ENCODE measurements around the gene CHST11.

The CHST11 gene

GRCh38 chr12:104724992-104725585 is 268.3 kb downstream of the CHST11 start:
- no peak overlapping the region for H3K4me3 ChIP-seq (ENCODE audit: low read depth in 1 of 2, low read length in 2 of 2)
- H3K36me3 ChIP-seq (ENCODE audit: control insufficient read depth in 1 of 2, insufficient read depth in 2 of 2, low read length in 2 of 2), result no peaks in the 10 kb centered on the region

DNA sequence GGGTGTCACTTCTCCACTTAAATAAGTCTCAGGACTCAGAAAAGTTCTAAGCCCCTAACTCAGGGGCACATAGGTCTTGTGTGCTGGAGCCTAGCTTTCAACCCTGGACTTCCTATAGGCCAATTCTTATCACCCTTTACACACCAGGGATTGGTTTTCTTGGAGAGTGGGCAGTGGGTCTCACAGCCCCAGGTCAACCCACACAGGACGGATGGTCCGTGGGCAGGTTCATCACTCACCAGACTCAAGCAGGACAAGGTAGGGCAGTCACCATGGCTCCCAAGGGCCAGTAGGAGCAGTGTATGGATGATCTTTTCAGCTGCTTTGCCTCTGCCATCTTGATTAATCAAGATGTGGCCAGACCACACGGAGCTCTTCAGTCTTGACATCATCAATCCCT is 268.9 kb downstream of the CHST11 start:
- H3K4me1 ChIP-seq (ENCODE audit: control insufficient read depth in 1 of 2, insufficient read depth in 2 of 2, low read length in 2 of 2), result peaks cover 0 to 10% of the 10 kb centered on the region in 2 donors
- H3K27me3 ChIP-seq (ENCODE audit: low read depth, low read length), result no peaks in the 10 kb centered on the region
- no peak overlapping the region for H3K27ac ChIP-seq (ENCODE audit: low read length)
- no peaks in the 10 kb centered on the region for H3K9me3 ChIP-seq (ENCODE audit: control insufficient read depth in 1 of 2, low read length in 2 of 2)
- H3K4me3 ChIP-seq (ENCODE audit: low read depth in 1 of 2, low read length in 2 of 2), result no peak overlapping the region
- no peaks in the 10 kb centered on the region for H3K36me3 ChIP-seq (ENCODE audit: control insufficient read depth in 1 of 2, insufficient read depth in 2 of 2, low read length in 2 of 2)

More at GRCh38 chr12:104724992-104725585, 268.3 kb downstream of the CHST11 start:
- H3K9me3 ChIP-seq (ENCODE audit: control insufficient read depth in 1 of 2, low read length in 2 of 2), result no peaks in the 10 kb centered on the region
- no peaks in the 10 kb centered on the region for H3K27me3 ChIP-seq (ENCODE audit: low read depth, low read length)
- peaks cover 0 to 12% of the 10 kb centered on the region in 2 donors for H3K4me1 ChIP-seq (ENCODE audit: control insufficient read depth in 1 of 2, insufficient read depth in 2 of 2, low read length in 2 of 2)
- no peak overlapping the region for H3K27ac ChIP-seq (ENCODE audit: low read length)

DNA sequence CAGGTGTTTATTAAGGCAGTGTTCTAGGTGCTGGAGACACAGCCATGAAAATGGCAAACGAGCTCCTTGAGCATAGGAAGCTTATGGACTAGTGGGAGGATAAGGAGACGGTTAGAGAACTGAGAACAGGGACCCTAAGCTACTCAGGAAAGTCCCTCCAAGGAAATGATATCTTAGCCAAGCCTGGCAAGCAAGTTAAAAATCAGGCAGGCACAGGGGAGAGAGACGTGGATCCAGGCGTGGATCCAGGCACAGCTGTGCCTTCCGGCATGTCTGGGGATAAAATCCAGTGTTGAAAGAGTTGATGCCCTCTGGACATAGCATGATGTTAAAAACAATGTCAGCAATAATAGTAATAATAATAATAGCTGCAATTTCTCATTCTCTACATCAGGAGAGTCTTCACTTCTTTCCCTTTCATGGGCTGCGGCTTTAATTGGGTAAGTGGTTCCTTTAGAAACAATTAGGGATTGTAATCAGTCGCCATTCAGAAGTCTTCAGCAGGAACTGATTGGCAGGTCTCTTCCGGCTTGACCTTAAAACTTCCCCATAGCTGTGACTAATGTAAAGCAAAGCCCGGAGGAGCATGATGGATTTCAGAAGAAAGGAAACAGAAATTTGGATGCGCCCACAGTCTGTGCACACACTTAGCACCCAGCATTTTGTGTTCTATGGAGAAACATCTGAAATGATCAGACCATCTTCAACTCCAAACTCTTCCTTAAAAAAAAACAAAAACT is 271.1 kb downstream of the CHST11 start:
- Histone ChIP-seq H3K9me3 (ENCODE audit: control insufficient read depth in 1 of 2, low read length in 2 of 2) (no peaks in the 10 kb centered on the region), H3K36me3 (ENCODE audit: control insufficient read depth in 1 of 2, insufficient read depth in 2 of 2, low read length in 2 of 2) (no peaks in the 10 kb centered on the region), H3K27ac (ENCODE audit: low read length) (no peak overlapping the region), H3K4me3 (ENCODE audit: low read depth in 1 of 2, low read length in 2 of 2) (no peak overlapping the region), H3K27me3 (ENCODE audit: low read depth, low read length) (no peaks in the 10 kb centered on the region), H3K4me1 (ENCODE audit: control insufficient read depth in 1 of 2, insufficient read depth in 2 of 2, low read length in 2 of 2) (peaks cover 0 to 7% of the 10 kb centered on the region in 2 donors)

DNA sequence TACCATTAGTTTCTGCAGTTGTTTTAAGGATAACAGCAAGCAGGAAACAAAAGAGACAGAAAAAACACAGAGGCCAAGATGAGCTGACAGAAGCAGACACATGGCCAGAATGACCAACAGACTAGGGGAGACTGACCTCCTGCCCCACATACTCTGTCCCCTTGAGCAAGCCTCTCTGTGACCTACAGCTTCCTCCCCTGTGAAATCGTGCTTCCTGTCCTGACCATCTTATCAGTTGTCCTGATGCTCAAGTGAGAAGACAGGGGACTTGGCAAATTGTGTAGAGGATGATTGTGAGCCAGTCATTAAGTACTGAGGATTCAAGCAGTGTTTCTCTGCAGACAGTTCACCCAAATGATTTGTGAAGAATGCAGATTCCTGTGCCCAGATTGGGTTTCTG is 272.3 kb downstream of the CHST11 start:
- Histone ChIP-seq H3K9me3 (ENCODE audit: control insufficient read depth in 1 of 2, low read length in 2 of 2) (no peaks in the 10 kb centered on the region), H3K36me3 (ENCODE audit: control insufficient read depth in 1 of 2, insufficient read depth in 2 of 2, low read length in 2 of 2) (no peaks in the 10 kb centered on the region), H3K27me3 (ENCODE audit: low read depth, low read length) (no peaks in the 10 kb centered on the region), H3K27ac (ENCODE audit: low read length) (no peak overlapping the region), H3K4me1 (ENCODE audit: control insufficient read depth in 1 of 2, insufficient read depth in 2 of 2, low read length in 2 of 2) (peaks cover 0 to 7% of the 10 kb centered on the region in 2 donors), H3K4me3 (ENCODE audit: low read depth in 1 of 2, low read length in 2 of 2) (no peak overlapping the region)

GRCh38 chr12:104729610-104730446 is 273.1 kb downstream of the CHST11 start:
- no peak overlapping the region for H3K4me3 ChIP-seq (ENCODE audit: low read depth in 1 of 2, low read length in 2 of 2)
- no peaks in the 10 kb centered on the region for H3K36me3 ChIP-seq (ENCODE audit: control insufficient read depth in 1 of 2, insufficient read depth in 2 of 2, low read length in 2 of 2)
- no peak overlapping the region for H3K27ac ChIP-seq (ENCODE audit: low read length)
- no peaks in the 10 kb centered on the region for H3K9me3 ChIP-seq (ENCODE audit: control insufficient read depth in 1 of 2, low read length in 2 of 2)
- no peaks in the 10 kb centered on the region for H3K27me3 ChIP-seq (ENCODE audit: low read depth, low read length)
- peaks cover 0 to 7% of the 10 kb centered on the region in 2 donors for H3K4me1 ChIP-seq (ENCODE audit: control insufficient read depth in 1 of 2, insufficient read depth in 2 of 2, low read length in 2 of 2)

DNA sequence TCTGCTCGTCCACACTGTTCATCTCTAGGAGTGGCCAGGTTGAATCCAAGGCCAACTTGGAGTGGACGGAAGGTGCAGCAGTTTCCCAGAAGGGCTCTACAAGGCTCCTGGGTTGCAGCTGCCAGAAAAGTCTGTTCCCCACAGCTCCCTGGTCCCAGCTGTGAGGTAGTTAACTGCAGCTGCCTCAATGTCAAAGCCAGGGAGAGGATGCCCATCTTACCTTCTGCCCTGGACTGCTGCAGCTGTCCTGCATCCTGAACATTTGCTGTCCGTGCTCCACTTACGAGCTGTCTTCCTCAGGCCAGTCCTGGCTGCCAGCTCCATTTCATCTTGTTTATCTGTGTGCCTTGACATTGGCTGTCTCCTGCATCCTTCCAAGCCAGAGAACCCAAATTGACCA is 274.0 kb downstream of the CHST11 start:
- Histone ChIP-seq H3K4me3 (ENCODE audit: low read depth in 1 of 2, low read length in 2 of 2) (no peak overlapping the region), H3K4me1 (ENCODE audit: control insufficient read depth in 1 of 2, insufficient read depth in 2 of 2, low read length in 2 of 2) (peaks cover 0 to 7% of the 10 kb centered on the region in 2 donors), H3K27me3 (ENCODE audit: low read depth, low read length) (no peaks in the 10 kb centered on the region), H3K9me3 (ENCODE audit: control insufficient read depth in 1 of 2, low read length in 2 of 2) (no peaks in the 10 kb centered on the region), H3K27ac (ENCODE audit: low read length) (no peak overlapping the region), H3K36me3 (ENCODE audit: control insufficient read depth in 1 of 2, insufficient read depth in 2 of 2, low read length in 2 of 2) (no peaks in the 10 kb centered on the region)

- no peaks in the 10 kb centered on the region for H3K36me3 ChIP-seq (ENCODE audit: control insufficient read depth in 1 of 2, insufficient read depth in 2 of 2, low read length in 2 of 2)
- H3K27me3 ChIP-seq (ENCODE audit: low read depth, low read length), result no peaks in the 10 kb centered on the region
- H3K4me3 ChIP-seq (ENCODE audit: low read depth in 1 of 2, low read length in 2 of 2), result no peak overlapping the region
- H3K4me1 ChIP-seq (ENCODE audit: control insufficient read depth in 1 of 2, insufficient read depth in 2 of 2, low read length in 2 of 2), result peaks cover 0 to 7% of the 10 kb centered on the region in 2 donors
- no peaks in the 10 kb centered on the region for H3K9me3 ChIP-seq (ENCODE audit: control insufficient read depth in 1 of 2, low read length in 2 of 2)
- no peak overlapping the region for H3K27ac ChIP-seq (ENCODE audit: low read length)
Measured at GRCh38 chr12:104733717-104734175, 277.0 kb downstream of the CHST11 start.

- Histone ChIP-seq H3K36me3 (ENCODE audit: control insufficient read depth in 1 of 2, insufficient read depth in 2 of 2, low read length in 2 of 2) (no peaks in the 10 kb centered on the region), H3K4me3 (ENCODE audit: low read depth in 1 of 2, low read length in 2 of 2) (no peak overlapping the region), H3K4me1 (ENCODE audit: control insufficient read depth in 1 of 2, insufficient read depth in 2 of 2, low read length in 2 of 2) (peaks cover 0 to 7% of the 10 kb centered on the region in 2 donors), H3K27me3 (ENCODE audit: low read depth, low read length) (no peaks in the 10 kb centered on the region), H3K9me3 (ENCODE audit: control insufficient read depth in 1 of 2, low read length in 2 of 2) (no peaks in the 10 kb centered on the region), H3K27ac (ENCODE audit: low read length) (no peak overlapping the region)
Measured at GRCh38 chr12:104734541-104735095, 277.9 kb downstream of the CHST11 start.

DNA sequence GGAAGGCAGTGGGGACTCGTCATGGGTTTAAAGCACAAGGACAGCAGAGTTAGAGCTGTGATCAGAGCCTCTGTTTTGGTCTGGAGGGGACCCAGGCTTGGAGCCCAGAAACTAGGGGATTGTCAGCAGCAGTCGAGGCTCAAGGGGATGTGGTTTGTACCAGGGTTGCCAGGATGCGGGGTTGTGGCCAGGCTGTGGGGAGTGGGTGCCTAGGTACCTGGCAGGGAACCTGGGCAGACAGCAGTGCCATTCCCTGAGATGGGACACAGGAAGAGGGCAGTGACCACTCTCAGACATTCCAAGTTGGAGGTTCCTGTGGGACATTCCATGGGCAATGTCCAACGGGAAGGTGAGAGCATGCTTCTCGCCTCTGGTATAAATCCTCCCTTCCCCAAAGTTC is 279.1 kb downstream of the CHST11 start:
- no peaks in the 10 kb centered on the region for H3K36me3 ChIP-seq (ENCODE audit: control insufficient read depth in 1 of 2, insufficient read depth in 2 of 2, low read length in 2 of 2)
- peaks cover 0 to 3% of the 10 kb centered on the region in 2 donors for H3K4me1 ChIP-seq (ENCODE audit: control insufficient read depth in 1 of 2, insufficient read depth in 2 of 2, low read length in 2 of 2)
- no peaks in the 10 kb centered on the region for H3K9me3 ChIP-seq (ENCODE audit: control insufficient read depth in 1 of 2, low read length in 2 of 2)
- H3K27me3 ChIP-seq (ENCODE audit: low read depth, low read length), result no peaks in the 10 kb centered on the region
- no peak overlapping the region for H3K4me3 ChIP-seq (ENCODE audit: low read depth in 1 of 2, low read length in 2 of 2)
- no peak overlapping the region for H3K27ac ChIP-seq (ENCODE audit: low read length)

DNA sequence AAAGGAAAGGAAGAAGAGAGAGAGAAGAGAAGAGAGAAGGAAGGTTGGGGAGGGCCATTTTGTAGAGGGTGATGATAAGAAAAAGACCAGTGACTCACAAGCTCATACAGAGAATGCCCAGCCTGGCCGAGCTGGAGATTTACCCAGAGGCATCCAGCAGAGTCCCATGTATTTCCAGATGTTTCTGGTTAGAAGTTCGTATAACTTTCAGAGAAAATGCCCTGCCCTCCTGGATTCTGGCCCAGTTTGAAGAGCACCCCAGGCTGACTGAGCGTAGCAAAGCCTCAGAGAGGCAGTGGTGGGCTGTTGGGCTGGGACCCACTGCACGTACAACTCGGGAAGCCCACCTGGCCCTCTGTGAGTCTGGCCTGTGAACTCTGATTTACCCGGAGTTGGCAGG is 279.6 kb downstream of the CHST11 start:
- H3K4me3 ChIP-seq (ENCODE audit: low read depth in 1 of 2, low read length in 2 of 2), result no peak overlapping the region
- no peaks in the 10 kb centered on the region for H3K4me1 ChIP-seq (ENCODE audit: control insufficient read depth in 1 of 2, insufficient read depth in 2 of 2, low read length in 2 of 2)
- H3K36me3 ChIP-seq (ENCODE audit: control insufficient read depth in 1 of 2, insufficient read depth in 2 of 2, low read length in 2 of 2), result no peaks in the 10 kb centered on the region
- H3K27ac ChIP-seq (ENCODE audit: low read length), result no peak overlapping the region
- no peaks in the 10 kb centered on the region for H3K27me3 ChIP-seq (ENCODE audit: low read depth, low read length)
- no peaks in the 10 kb centered on the region for H3K9me3 ChIP-seq (ENCODE audit: control insufficient read depth in 1 of 2, low read length in 2 of 2)

- no peak overlapping the region for H3K27ac ChIP-seq (ENCODE audit: low read length)
- no peaks in the 10 kb centered on the region for H3K27me3 ChIP-seq (ENCODE audit: low read depth, low read length)
- H3K9me3 ChIP-seq (ENCODE audit: control insufficient read depth in 1 of 2, low read length in 2 of 2), result no peaks in the 10 kb centered on the region
- H3K4me3 ChIP-seq (ENCODE audit: low read depth in 1 of 2, low read length in 2 of 2), result no peak overlapping the region
- no peaks in the 10 kb centered on the region for H3K36me3 ChIP-seq (ENCODE audit: control insufficient read depth in 1 of 2, insufficient read depth in 2 of 2, low read length in 2 of 2)
- no peaks in the 10 kb centered on the region for H3K4me1 ChIP-seq (ENCODE audit: control insufficient read depth in 1 of 2, insufficient read depth in 2 of 2, low read length in 2 of 2)
Measured at GRCh38 chr12:104737113-104737512, 280.4 kb downstream of the CHST11 start.
